Transverse colon (tissue), 4 donors: ENCODE measurements around the gene HMGXB3. TPM values are rescaled to one million over a fixed set of nuclear protein-coding genes. Genes with fewer than 3 reads are reported as not detected.

Experiments used
- DNase-seq: peaks from one replicate; pipeline ENCODE4 v3.0.0-alpha.2; 2019
- H3K27ac ChIP-seq, 4 donors: fragments of 200-600 bp; sonication (generic); 2 replicates each; pipeline ENCODE4 v1.5.1; 2016 to 2018; ENCODE audit warnings: inconsistent platforms in 4 of 4
- H3K27me3 ChIP-seq: fragments of 200-600 bp; sonication (generic); 2 replicates; pipeline ENCODE4 v1.5.1; 2017; ENCODE audit warnings: inconsistent platforms
- H3K36me3 ChIP-seq, 4 donors: fragments of 200-600 bp; sonication (generic); 2 replicates each; pipeline ENCODE4 v1.5.1; 2017 to 2019; ENCODE audit warnings: inconsistent platforms in 4 of 4
- H3K4me1 ChIP-seq, 4 donors: fragments of 200-600 bp; sonication (generic); 2 replicates each; pipeline ENCODE4 v1.5.1; 2017 to 2020; ENCODE audit warnings: inconsistent platforms in 4 of 4
- H3K4me3 ChIP-seq, 4 donors: fragments of 200-600 bp; sonication (generic); 1 replicate in 1 of 4; 2 replicates in 3 of 4; pipeline versions ENCODE4 v1.5.1 to v1.6.1; 2017 to 2019; ENCODE audit warnings: inconsistent platforms in 4 of 4
- H3K9me3 ChIP-seq, 2 donors: fragments of 200-600 bp; sonication (generic); 2 replicates each; pipeline ENCODE4 v1.5.1; 2017 to 2019; ENCODE audit warnings: inconsistent platforms in 2 of 2
- CTCF ChIP-seq, 5 experiments: fragments of 200-600 bp in 3 of 5; fragments of 450-650 bp in 2 of 5; sonication (generic) in 3 of 5; IDR thresholded peaks; 1 replicate in 2 of 5; 2 replicates in 3 of 5; pipeline ENCODE4 v1.5.1; 2016 to 2017; ENCODE audit warnings: antibody characterized with exemption in 5 of 5, inconsistent platforms in 3 of 5, mild to moderate bottlenecking in 2 of 5, moderate library complexity in 1 of 5
- EP300 ChIP-seq: sonication (generic); formaldehyde crosslinking; IDR thresholded peaks from one replicate; pipeline ENCODE4 v1.6.1; 2017; ENCODE audit warnings: antibody characterized with exemption, low read depth
- POLR2A ChIP-seq: fragments of 450-650 bp; IDR thresholded peaks from one replicate; pipeline ENCODE4 v1.6.1; 2016; ENCODE audit warnings: antibody characterized with exemption, mild to moderate bottlenecking, moderate library complexity
- POLR2AphosphoS5 ChIP-seq, 3 donors: sonication (generic); formaldehyde crosslinking; IDR thresholded peaks; one replicate each; pipeline ENCODE4 v1.6.1; 2016; ENCODE audit warnings: antibody characterized with exemption in 3 of 3
- WGBS, 2 donors: methylation state at CpG; one replicate each; pipeline ENCODE4 v1.1.5; 2018; ENCODE audit warnings: low coverage in 1 of 2; 5-methylcytosine and 5-hydroxymethylcytosine counted together
- in situ Hi-C, 4 donors: fragments of 200-750 bp; cut with MboI; loops; one replicate each; pipeline versions ENCODE4 v1.15.0 to v1.15.1; 2017; ENCODE audit warnings: low sequenced_read_pairs in 3 of 4, low pct_ligation_motif_present in 1 of 4, low pct_unique_long_range_greater_than_20kb in 1 of 4
- intact Hi-C: fragments of 100-400 bp; cut with DNase I; formaldehyde crosslinking; loops from one replicate; pipeline ENCODE4 v1.15.1; 2023; ENCODE audit warnings: low total_unique reads
- total RNA-seq, 4 donors: library from RNA; depleted of rRNA; stranded (reverse); fragments of >200 nt; gene quantifications; one replicate each; pipeline ENCODE4 v1.1.0, GENCODE V29; 2016

The HMGXB3 gene
- total RNA-seq, 4 donors from 2014 or later, result 29.9 to 93.5 (median 38.1) TPM

- intact Hi-C loops, result loop anchor here (5.0 kb wide), 1 partner anchor 511 kb away; no protein-coding TSS in a partner anchor
Observed at GRCh38 chr5:150033334-150033733, 32.8 kb downstream of the HMGXB3 start.

GRCh38 chr5:150034662-150035061 is 34.1 kb downstream of the HMGXB3 start:
- no peak overlapping the region for H3K27ac ChIP-seq
- intact Hi-C loops, result loop anchor here (5.0 kb wide), 1 partner anchor 512 kb away; no protein-coding TSS in a partner anchor
- no peak for TF ChIP-seq EP300
- no peak for TF ChIP-seq POLR2A
- no peak for TF ChIP-seq CTCF (IDR thresholded peaks at IDR 0.05)
- no peak for TF ChIP-seq POLR2AphosphoS5 (IDR thresholded peaks at IDR 0.05)
- DNase-seq, result no peak
- WGBS, 2 donors, result 83 to 100% methylated on average over 2 to 4 of the region's 4 CpGs
- no peaks in the 10 kb centered on the region for H3K27me3 ChIP-seq
- H3K4me3 ChIP-seq, result no peak overlapping the region
- H3K4me1 ChIP-seq, result no peaks in the 10 kb centered on the region
- in situ Hi-C loops, result no loop called here
- H3K36me3 ChIP-seq, result peaks cover 0 to 82% (median 32%) of the 10 kb centered on the region in 4 donors
- H3K9me3 ChIP-seq, result no peaks in the 10 kb centered on the region

More at GRCh38 chr5:150033334-150033733, 32.8 kb downstream of the HMGXB3 start:
- H3K36me3 ChIP-seq, result peaks cover 0 to 75% (median 32%) of the 10 kb centered on the region in 4 donors
- H3K27ac ChIP-seq, result no peak overlapping the region
- WGBS, 2 donors, result 97 to 100% methylated on average over 4 of the region's 4 CpGs
- H3K4me3 ChIP-seq, result no peak overlapping the region
- no peak for DNase-seq
- in situ Hi-C loops, result no loop called here
- TF ChIP-seq POLR2A (no peak), CTCF (IDR thresholded peaks at IDR 0.05) (no peak), POLR2AphosphoS5 (IDR thresholded peaks at IDR 0.05) (no peak), EP300 (no peak)
- H3K4me1 ChIP-seq, result no peaks in the 10 kb centered on the region
- no peaks in the 10 kb centered on the region for H3K27me3 ChIP-seq
- no peaks in the 10 kb centered on the region for H3K9me3 ChIP-seq

- no peaks in the 10 kb centered on the region for H3K9me3 ChIP-seq
- 74 to 94% methylated on average over 3 to 7 of the region's 7 CpGs for WGBS, 2 donors
- no peak overlapping the region for H3K27ac ChIP-seq
- H3K4me1 ChIP-seq, result no peaks in the 10 kb centered on the region
- no peak for DNase-seq
- H3K4me3 ChIP-seq, result no peak overlapping the region
- intact Hi-C loops, result no loop called here
- in situ Hi-C loops, result no loop called here
- H3K36me3 ChIP-seq, result peaks cover 0 to 82% (median 32%) of the 10 kb centered on the region in 4 donors
- no peaks in the 10 kb centered on the region for H3K27me3 ChIP-seq
- TF ChIP-seq EP300 (no peak), POLR2A (no peak), CTCF (IDR thresholded peaks at IDR 0.05) (no peak), POLR2AphosphoS5 (IDR thresholded peaks at IDR 0.05) (no peak)
Observed at GRCh38 chr5:150035139-150035895, 34.8 kb downstream of the HMGXB3 start.

DNA sequence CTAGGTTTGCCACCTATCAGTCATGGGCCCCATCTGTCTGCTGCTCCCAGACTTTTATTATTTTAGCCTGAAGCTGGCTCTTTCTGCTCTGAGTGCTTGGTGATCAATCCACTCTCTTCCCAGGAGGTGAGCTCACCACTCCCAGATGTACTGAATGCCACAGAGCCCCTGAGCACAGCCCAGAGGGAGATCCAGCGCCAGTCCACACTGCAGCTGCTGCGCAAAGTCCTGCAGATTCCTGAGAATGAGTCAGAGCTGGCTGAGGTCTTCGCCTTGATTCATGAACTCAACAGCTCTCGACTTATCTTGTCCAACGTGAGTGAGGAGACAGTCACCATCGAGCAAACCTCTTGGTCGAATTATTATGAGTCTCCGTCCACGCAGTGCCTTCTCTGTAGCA is 36.0 kb downstream of the HMGXB3 start:
- Histone ChIP-seq H3K27ac (no peak overlapping the region), H3K4me3 (no peak overlapping the region), H3K36me3 (peaks cover 0 to 83% (median 33%) of the 10 kb centered on the region in 4 donors), H3K4me1 (no peaks in the 10 kb centered on the region), H3K27me3 (no peaks in the 10 kb centered on the region), H3K9me3 (no peaks in the 10 kb centered on the region)
- no peak for DNase-seq
- 68 to 93% methylated on average over 3 to 9 of the region's 9 CpGs for WGBS, 2 donors
- TF ChIP-seq POLR2A (no peak), CTCF (IDR thresholded peaks at IDR 0.05) (no peak), EP300 (no peak), POLR2AphosphoS5 (IDR thresholded peaks at IDR 0.05) (no peak)
- intact Hi-C loops, result no loop called here
- in situ Hi-C loops, result no loop called here
